GM12878 (cell line): ENCODE data around the gene CDSN. TPM values are rescaled to one million over a fixed set of nuclear protein-coding genes. Genes with fewer than 3 reads are reported as not detected.

Experiments
- polyA plus RNA-seq, 11 experiments: library from polyadenylated mRNA; depleted of rRNA in 4 of 11; unstranded in 6 of 11; stranded (reverse) in 5 of 11; fragments of >200 nt; fragmentation: Nextera tagmentation in 4 of 11; fragmentation: Illumina TruSeq in 1 of 11; extraction: Ambion mirVana in 4 of 11; extraction: Trizol in 1 of 11; gene quantifications; 1 replicate in 1 of 11; 2 replicates in 10 of 11; pipeline versions ENCODE4 v1.2.1 to v1.2.3, GENCODE V29; 2011 to 2016; ENCODE audit warnings: inconsistent platforms in 2 of 11, missing spikeins in 2 of 11, low read depth in 1 of 11
- total RNA-seq, 4 experiments: library from RNA; depleted of rRNA in 3 of 4; stranded (reverse); fragments of >200 nt in 3 of 4; fragmentation: Illumina TruSeq in 1 of 4; extraction: Trizol in 1 of 4; gene quantifications; 2 replicates each; pipeline versions ENCODE4 v1.2.1 to v1.2.3, GENCODE V29; 2013 to 2021
- TF ChIP-seq, protein P1 (sequence below): fragments of 450-650 bp; formaldehyde crosslinking; IDR thresholded peaks from 2 replicates; pipeline ENCODE4 v1.4.0; 2022; ENCODE audit warnings: mild to moderate bottlenecking, moderate library complexity
- TF ChIP-seq, protein P2 (sequence below): fragments of 450-650 bp; conservative IDR thresholded peaks from 2 replicates; pipeline ENCODE4 v1.6.1; 2017; ENCODE audit warnings: mild to moderate bottlenecking, moderate library complexity

The CDSN gene
- total and polyA plus RNA-seq, 10 of the 15 experiments (the other 5 are each of a cell fraction or from before 2014, with no cell fraction given) = 0.01 TPM; not detected in 9

DNA sequence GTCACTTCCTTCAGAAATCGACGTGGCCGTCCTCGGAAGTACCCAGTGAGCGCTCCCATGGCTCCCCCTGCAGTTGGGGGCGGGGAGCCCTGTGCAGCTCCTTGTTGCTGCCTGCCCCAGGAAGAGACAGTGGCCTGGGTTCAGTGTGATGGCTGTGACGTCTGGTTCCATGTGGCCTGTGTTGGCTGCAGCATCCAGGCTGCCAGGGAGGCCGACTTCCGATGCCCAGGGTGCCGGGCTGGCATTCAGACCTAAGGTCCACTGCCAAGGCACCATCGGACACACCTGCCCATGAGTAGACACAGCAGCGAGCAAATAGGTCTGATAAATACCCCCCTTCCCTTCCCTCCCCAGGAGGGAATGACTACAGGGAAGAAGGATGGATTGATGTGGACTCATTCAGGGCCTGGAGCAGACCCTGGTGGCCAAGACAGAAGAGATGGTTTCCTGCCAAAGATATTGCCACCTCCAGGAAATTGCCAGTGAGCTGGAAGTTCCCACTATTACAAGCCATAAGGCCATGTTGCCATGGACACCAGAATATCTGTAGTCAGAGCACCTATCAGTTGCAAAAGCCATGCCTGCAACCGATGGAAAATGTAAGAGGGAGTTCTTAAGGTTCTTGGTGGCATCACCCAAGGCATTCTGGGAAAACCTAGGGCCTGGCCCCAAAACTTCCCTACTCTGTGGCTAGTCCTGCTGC is 42.4 kb upstream of the CDSN start (continued):
- TF ChIP-seq, protein P1, sequence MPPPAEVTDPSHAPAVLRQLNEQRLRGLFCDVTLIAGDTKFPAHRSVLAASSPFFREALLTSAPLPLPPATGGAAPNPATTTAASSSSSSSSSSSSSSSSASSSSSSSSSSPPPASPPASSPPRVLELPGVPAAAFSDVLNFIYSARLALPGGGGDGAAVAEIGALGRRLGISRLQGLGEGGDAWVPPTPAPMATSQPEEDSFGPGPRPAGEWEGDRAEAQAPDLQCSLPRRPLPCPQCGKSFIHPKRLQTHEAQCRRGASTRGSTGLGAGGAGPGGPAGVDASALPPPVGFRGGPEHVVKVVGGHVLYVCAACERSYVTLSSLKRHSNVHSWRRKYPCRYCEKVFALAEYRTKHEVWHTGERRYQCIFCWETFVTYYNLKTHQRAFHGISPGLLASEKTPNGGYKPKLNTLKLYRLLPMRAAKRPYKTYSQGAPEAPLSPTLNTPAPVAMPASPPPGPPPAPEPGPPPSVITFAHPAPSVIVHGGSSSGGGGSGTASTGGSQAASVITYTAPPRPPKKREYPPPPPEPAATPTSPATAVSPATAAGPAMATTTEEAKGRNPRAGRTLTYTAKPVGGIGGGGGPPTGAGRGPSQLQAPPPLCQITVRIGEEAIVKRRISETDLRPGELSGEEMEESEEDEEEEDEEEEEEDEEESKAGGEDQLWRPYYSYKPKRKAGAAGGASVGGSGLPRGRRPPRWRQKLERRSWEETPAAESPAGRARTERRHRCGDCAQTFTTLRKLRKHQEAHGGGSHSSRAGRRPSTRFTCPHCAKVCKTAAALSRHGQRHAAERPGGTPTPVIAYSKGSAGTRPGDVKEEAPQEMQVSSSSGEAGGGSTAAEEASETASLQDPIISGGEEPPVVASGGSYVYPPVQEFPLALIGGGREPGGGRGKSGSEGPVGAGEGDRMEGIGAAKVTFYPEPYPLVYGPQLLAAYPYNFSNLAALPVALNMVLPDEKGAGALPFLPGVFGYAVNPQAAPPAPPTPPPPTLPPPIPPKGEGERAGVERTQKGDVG (CRISPR knock-in tag) = no peak
- TF ChIP-seq, protein P2, sequence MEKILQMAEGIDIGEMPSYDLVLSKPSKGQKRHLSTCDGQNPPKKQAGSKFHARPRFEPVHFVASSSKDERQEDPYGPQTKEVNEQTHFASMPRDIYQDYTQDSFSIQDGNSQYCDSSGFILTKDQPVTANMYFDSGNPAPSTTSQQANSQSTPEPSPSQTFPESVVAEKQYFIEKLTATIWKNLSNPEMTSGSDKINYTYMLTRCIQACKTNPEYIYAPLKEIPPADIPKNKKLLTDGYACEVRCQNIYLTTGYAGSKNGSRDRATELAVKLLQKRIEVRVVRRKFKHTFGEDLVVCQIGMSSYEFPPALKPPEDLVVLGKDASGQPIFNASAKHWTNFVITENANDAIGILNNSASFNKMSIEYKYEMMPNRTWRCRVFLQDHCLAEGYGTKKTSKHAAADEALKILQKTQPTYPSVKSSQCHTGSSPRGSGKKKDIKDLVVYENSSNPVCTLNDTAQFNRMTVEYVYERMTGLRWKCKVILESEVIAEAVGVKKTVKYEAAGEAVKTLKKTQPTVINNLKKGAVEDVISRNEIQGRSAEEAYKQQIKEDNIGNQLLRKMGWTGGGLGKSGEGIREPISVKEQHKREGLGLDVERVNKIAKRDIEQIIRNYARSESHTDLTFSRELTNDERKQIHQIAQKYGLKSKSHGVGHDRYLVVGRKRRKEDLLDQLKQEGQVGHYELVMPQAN = no peak
